ENCODE measurements around the gene ASPG. TPM values are rescaled to one million over a fixed set of nuclear protein-coding genes. Genes with fewer than 3 reads are reported as not detected.

ASPG gene
- total RNA-seq, 2 donors from 2014 or later = not detected

DNA sequence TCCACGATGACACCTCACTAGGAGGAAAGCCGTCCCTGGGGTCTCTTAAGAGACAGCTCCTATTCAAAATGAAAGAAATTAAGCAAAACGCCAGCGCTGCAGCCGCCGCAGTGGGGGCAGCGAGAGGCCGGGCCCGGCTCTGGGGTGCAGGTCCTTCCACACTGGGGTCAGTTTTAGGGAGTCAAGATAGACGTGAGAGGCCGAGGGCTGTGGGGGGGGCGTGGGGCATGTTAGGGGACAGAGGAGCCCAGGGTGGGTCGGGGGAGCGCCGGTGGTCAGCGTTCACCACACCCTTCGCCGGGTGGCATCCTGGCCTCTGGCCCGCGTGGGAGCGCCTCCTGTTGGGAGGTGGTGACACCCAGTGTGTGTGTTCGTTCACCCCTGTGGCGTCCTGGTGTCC lies 78.5 kb downstream of the ASPG start:
- Mint-ChIP-seq H3K4me1 (no peaks in the 10 kb centered on the region), H3K27ac (no peak overlapping the region), H3K9me3 (no peaks in the 10 kb centered on the region), H3K36me3 (ENCODE audit: low read depth) (no peaks in the 10 kb centered on the region), H3K4me3 (no peak overlapping the region), H3K27me3 (no peaks in the 10 kb centered on the region)
- ATAC-seq (replicated peaks) = no peak

DNA sequence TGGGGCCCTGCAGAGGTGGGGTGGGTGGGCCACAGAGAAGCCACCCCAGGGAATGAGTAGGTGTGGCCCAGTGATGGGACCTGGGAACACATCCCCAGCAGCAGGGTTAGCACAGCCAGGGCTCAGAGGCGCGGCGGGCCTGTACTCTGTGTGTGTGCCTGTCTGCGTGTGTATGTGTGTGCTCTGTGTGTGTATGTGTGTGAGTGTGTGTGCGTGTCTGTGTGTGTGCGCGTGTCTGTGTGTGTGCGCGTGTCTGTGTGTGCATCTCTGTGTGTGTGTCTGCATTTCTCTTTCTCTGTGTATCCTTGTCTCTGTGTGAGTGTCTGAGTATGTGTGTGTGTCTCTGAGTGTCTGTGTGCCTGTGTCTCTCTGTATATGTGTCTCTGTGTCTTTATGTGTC lies 79.0 kb downstream of the ASPG start:
- ATAC-seq (replicated peaks) = no peak
- Mint-ChIP-seq H3K27me3 (no peaks in the 10 kb centered on the region), H3K4me3 (no peak overlapping the region), H3K9me3 (no peaks in the 10 kb centered on the region), H3K4me1 (no peaks in the 10 kb centered on the region), H3K27ac (no peak overlapping the region), H3K36me3 (ENCODE audit: low read depth) (no peaks in the 10 kb centered on the region)

Other genes starting within 250 kb of the ASPG start
- gene PPP1R13B, start 238.1 kb upstream of the ASPG start, total RNA-seq = 10 to 100 TPM; 10.0 to 10.4 TPM
- gene TDRD9, start 157.2 kb upstream of the ASPG start, total RNA-seq = under 1 TPM in 1 of 2 donors, not detected in 1; 0.95 TPM
- gene RD3L, start 143.2 kb upstream of the ASPG start, total RNA-seq = not detected
- gene KIF26A, start 52.9 kb downstream of the ASPG start, total RNA-seq = 1 to 10 TPM; 1.1 to 1.6 TPM

Measured in activated T-helper 17 cell treated with anti-CD3 and anti-CD28 coated beads, Interleukin-2, amount 50 U/mL, for 72 hours (primary cell).